Cerebellar cortex (tissue), 1 donor: ENCODE results near the gene MIGA2.
"Not testable (repeated sequence)": the region's sequence is repeated elsewhere in the genome, so short reads cannot be mapped to it uniquely, and the experiment has no call there.

Experiments
- DNase-seq: peaks from one replicate; pipeline ENCODE4 v3.0.0-alpha.2; 2015; ENCODE audit warnings: low spot score

MIGA2 gene

GRCh38 chr9:129011761-129012181 lies 24.7 kb upstream of the MIGA2 start:
- DNase-seq: no peak

GRCh38 chr9:129012343-129012742 lies 24.1 kb upstream of the MIGA2 start:
- DNase-seq: no peak

GRCh38 chr9:129012893-129013448 lies 23.5 kb upstream of the MIGA2 start:
- no peak for DNase-seq

- no peak for DNase-seq
These were observed 22.8 kb upstream of the MIGA2 start for GRCh38 chr9:129013674-129014073.

GRCh38 chr9:129014124-129014523 lies 22.3 kb upstream of the MIGA2 start:
- DNase-seq: no peak

- DNase-seq: no peak
These were observed 21.8 kb upstream of the MIGA2 start for GRCh38 chr9:129014608-129015007.

GRCh38 chr9:129021091-129021490 lies 15.3 kb upstream of the MIGA2 start:
- DNase-seq: peak; percentile 76

- no peak for DNase-seq
These were observed 14.4 kb upstream of the MIGA2 start for GRCh38 chr9:129022037-129022436.

GRCh38 chr9:129023036-129023907 lies 13.2 kb upstream of the MIGA2 start:
- DNase-seq: no peak

GRCh38 chr9:129023908-129024233 lies 12.6 kb upstream of the MIGA2 start:
- DNase-seq: no peak

- DNase-seq: no peak
These were observed 9.8 kb upstream of the MIGA2 start for GRCh38 chr9:129026442-129027223.

GRCh38 chr9:129027224-129027684 lies 9.2 kb upstream of the MIGA2 start:
- DNase-seq: no peak

GRCh38 chr9:129027685-129028191 lies 8.7 kb upstream of the MIGA2 start:
- no peak for DNase-seq

GRCh38 chr9:129028192-129028966 lies 8.0 kb upstream of the MIGA2 start, which contains the start of gene SH3GLB2:
Gene SH3GLB2 (minus strand): TSS chr9:129028331. CDS start chr9:129028154, 177 bp downstream.
- DNase-seq: peak; percentile 97

- no peak for DNase-seq
These were observed 6.2 kb upstream of the MIGA2 start for GRCh38 chr9:129030191-129030590.

GRCh38 chr9:129031514-129031913 lies 4.9 kb upstream of the MIGA2 start:
- DNase-seq: no peak

GRCh38 chr9:129032541-129033159 lies 3.8 kb upstream of the MIGA2 start:
- no peak for DNase-seq

- DNase-seq: no peak
These were observed 3.2 kb upstream of the MIGA2 start for GRCh38 chr9:129033216-129033615.

GRCh38 chr9:129035838-129036237 lies 588 bp upstream of the MIGA2 start:
- not testable (repeated sequence) for DNase-seq

- no peak for DNase-seq
These were observed 719 bp downstream of the MIGA2 start for GRCh38 chr9:129036923-129037766.
